ENCODE data around the gene SNRNP35.
"Not testable (repeated sequence)": the region's sequence is repeated elsewhere in the genome, so short reads cannot be mapped to it uniquely, and the experiment has no call there.

SNRNP35 gene

DNA sequence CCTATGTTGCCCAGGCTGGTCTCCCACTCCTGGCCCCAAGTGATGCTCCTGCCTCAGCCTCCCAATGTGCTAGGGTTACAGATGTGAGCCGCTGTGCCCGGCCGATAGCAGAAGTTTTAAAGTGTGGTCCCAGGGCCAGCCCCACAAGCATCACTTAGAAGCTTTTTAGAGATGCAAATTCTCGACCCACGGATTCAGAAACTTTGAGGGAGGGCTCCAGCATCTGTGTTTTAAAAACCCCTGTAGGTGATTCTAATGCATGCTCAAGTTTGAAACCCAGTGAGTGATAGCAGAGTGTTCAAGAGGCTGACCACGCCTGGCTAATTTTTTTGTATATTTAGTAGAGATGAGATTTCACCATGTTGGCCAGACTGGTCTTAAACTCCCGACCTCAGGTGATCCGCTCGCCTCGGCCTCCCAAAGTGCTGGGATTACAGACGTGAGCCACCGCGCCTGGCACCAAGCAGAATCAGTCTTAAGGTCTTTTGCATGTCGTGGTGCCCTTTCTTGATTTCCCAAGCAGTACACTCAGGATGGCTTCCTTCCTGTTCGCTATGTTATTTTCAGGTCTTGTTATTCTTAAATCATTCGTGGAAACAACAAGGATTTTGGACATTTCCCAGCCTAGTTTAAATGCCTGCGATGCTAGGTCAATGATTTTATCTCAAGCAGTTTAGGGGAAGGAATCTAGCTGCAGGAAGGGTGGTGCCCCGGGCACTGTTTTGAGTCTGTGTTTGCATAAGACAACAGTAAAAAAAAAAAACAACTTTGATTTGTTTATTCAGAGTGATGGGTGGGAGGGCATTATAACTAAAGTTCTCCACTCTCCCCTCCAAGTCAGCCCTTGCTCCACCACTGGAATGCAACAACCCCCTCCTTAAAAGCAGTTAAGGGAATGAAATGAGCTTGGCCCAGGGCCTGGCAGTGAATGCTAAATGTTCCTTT is 12.3 kb upstream of the SNRNP35 start:
- TF ChIP-seq, protein P1, sequence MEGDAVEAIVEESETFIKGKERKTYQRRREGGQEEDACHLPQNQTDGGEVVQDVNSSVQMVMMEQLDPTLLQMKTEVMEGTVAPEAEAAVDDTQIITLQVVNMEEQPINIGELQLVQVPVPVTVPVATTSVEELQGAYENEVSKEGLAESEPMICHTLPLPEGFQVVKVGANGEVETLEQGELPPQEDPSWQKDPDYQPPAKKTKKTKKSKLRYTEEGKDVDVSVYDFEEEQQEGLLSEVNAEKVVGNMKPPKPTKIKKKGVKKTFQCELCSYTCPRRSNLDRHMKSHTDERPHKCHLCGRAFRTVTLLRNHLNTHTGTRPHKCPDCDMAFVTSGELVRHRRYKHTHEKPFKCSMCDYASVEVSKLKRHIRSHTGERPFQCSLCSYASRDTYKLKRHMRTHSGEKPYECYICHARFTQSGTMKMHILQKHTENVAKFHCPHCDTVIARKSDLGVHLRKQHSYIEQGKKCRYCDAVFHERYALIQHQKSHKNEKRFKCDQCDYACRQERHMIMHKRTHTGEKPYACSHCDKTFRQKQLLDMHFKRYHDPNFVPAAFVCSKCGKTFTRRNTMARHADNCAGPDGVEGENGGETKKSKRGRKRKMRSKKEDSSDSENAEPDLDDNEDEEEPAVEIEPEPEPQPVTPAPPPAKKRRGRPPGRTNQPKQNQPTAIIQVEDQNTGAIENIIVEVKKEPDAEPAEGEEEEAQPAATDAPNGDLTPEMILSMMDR (IDR thresholded peaks at IDR 0.05; ENCODE audit: low read depth, low read length), result no peak
- no peak overlapping the region for H3K4me3 ChIP-seq (replicated peaks in 1 of 2; ENCODE audit: low read depth in 2 of 2, low read length in 2 of 2)
- peak; percentile 82 to 94 for DNase-seq (ENCODE audit: low read depth in 2 of 2)

DNA sequence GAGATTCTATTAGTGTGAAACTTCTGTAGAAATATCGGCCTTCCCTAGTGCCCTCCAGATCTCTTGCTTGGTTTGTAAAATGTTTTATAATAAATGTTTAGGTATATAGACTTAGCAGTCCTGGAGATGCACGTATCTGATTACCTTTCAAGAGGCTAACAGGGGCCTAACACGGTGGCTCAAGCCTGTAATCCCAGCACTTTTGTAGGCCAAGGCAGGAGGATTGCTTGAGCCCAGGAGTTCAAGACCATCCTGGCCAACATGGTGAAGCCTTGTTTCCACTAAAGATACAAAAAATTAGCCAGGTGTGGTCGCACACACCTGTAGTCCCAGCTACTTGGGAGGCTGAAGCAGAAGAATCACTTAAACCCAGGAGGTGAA is 11.6 kb upstream of the SNRNP35 start:
- H3K4me3 ChIP-seq (replicated peaks in 1 of 2; ENCODE audit: low read depth in 2 of 2, low read length in 2 of 2), result no peak overlapping the region
- TF ChIP-seq, protein P1 (IDR thresholded peaks at IDR 0.05; ENCODE audit: low read depth, low read length), result no peak
- DNase-seq (ENCODE audit: low read depth in 2 of 2), result no peak

DNA sequence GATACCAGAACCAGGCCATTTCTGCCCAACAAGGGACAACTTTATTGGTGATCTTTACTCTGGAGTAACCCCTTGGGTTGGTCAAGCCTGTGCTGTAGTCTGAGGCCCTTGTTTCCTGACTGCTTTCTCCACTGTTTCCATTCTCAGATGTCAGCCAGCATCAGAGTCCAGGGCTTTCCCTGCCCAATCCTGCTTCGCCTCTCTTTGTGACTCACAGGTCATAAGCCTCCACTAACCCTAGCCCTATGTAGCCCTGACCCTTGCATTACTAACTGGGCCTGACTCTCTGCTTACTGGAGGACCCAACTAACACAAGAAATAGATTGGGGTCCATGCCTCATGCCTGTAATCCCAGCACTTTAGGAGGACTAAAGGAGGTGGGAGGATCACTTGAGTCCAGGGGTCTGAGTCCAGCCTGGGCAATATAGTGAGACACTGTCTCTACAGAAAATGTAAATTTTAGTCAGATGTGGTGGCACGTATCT is 8.6 kb upstream of the SNRNP35 start:
- TF ChIP-seq, protein P1 (IDR thresholded peaks at IDR 0.05; ENCODE audit: low read depth, low read length), result no peak
- no peak overlapping the region for H3K4me3 ChIP-seq (replicated peaks in 1 of 2; ENCODE audit: low read depth in 2 of 2, low read length in 2 of 2)
- DNase-seq (ENCODE audit: low read depth in 2 of 2), result no peak

DNA sequence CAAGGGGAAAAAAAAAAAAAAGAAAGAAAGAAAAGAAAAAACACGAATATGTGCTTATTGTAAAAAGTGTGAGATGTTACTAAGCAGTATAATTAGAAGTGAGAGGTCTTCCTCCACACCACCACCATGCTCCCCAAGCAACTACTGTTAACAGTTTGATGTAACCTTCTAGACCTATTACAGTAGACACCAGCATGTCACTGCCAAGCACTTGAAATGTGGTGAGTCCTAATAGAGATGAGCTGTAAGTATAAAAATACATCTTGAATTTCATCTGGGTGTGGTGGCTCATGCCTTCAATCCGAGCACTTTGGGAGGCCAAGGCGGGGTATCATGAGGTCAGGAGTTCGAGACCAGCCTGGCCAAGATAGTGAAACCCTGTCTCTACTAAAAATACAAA is 8.1 kb upstream of the SNRNP35 start:
- no peak for DNase-seq (ENCODE audit: low read depth in 2 of 2)

DNA sequence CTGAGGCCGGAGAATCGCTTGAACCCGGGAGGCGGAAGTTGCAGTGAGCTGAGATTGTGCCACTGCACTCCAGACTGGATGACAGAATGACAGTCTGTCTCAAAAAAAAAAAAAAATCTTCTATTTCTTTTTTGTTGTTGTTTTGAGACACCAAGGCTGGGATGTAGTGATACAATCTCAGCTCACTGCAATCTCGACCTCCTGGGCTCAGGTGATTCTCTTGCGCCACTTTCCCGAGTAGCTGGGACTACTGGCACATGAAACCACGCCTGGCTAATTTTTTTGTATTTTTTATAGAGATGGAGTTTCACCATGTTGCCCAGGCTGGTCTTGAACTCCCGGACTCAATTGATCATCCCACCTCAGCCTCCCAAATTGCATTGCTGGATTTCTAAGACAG is 7.3 kb upstream of the SNRNP35 start:
- TF ChIP-seq, protein P1 (IDR thresholded peaks at IDR 0.05; ENCODE audit: low read depth, low read length), result no peak
- no peak overlapping the region for H3K4me3 ChIP-seq (replicated peaks in 1 of 2; ENCODE audit: low read depth in 2 of 2, low read length in 2 of 2)
- no peak for DNase-seq (ENCODE audit: low read depth in 2 of 2)

More for the DNA sequence above, 8.1 kb upstream of the SNRNP35 start:
- no peak overlapping the region for H3K4me3 ChIP-seq (replicated peaks in 1 of 2; ENCODE audit: low read depth in 2 of 2, low read length in 2 of 2)
- TF ChIP-seq, protein P1 (IDR thresholded peaks at IDR 0.05; ENCODE audit: low read depth, low read length), result no peak

DNA sequence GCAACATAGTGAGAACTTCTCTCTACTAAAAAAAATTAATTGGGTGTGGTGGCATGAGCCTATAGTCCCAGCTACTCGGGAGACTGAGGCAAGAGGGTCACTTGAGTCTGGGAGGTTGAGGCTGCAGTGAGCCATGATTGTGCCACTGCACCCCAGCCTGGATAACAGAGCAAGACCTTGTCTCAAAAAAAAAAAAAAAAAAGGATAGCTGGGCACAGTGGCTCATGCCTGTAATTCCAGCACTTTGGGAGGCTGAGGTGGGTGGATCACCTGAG is 5.7 kb upstream of the SNRNP35 start:
- DNase-seq (ENCODE audit: low read depth in 2 of 2); H3K4me3 ChIP-seq (replicated peaks in 1 of 2; ENCODE audit: low read depth in 2 of 2, low read length in 2 of 2): not testable (repeated sequence)

DNA sequence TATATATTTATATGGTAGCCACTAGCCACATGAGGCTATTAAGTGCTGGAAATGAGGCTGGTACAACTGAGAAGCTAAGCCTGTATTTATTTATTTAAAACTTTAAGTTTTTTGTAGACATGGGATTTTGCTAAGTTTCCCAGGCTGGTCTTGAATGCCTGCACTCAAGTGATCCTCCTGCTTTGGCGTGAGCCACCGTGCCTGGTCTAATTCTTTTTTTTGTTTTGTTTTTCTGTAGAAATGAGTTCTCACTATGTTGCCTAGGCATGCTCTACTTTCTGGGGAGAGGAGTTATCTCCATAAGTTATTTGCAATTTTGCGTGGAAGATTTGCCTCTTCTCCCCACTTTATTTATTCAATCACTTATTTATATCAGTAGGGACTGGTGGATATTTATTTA is 4.8 kb upstream of the SNRNP35 start:
- no peak for DNase-seq (ENCODE audit: low read depth in 2 of 2)

DNA sequence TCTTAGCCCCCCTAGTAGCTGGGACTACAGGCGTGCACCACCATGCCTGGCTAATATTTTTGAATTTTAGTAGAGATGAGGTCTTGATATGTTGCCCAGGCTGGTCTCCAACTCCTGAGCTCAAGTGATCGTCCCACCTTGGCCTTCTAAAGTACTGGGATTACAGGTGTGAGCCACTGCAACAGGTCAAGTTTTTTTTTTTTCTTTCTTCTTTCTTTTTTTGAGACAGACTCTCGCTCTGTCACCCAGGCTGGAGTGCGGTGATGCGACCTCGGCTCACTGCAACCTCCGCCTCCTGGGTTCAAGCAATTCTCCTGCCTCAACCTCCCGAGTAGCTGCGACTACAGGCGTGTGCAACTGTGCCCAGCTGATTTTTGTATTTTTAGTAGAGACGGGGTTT is 5.2 kb downstream of the SNRNP35 start:
- not testable (repeated sequence) for DNase-seq (ENCODE audit: low read depth in 2 of 2); H3K4me3 ChIP-seq (replicated peaks in 1 of 2; ENCODE audit: low read depth in 2 of 2, low read length in 2 of 2)

More for the DNA sequence above, 4.8 kb upstream of the SNRNP35 start:
- H3K4me3 ChIP-seq (replicated peaks in 1 of 2; ENCODE audit: low read depth in 2 of 2, low read length in 2 of 2), result no peak overlapping the region
- TF ChIP-seq, protein P1 (IDR thresholded peaks at IDR 0.05; ENCODE audit: low read depth, low read length), result no peak
